HG03039 (cell line): ENCODE results near the gene MPO.

Experiments used
- ATAC-seq: cut with Tn5 transposase; IDR thresholded peaks from one replicate; pipeline ENCODE4 v1.9.1; 2021; ENCODE audit warnings: mild to moderate bottlenecking, moderate library complexity; ENCODE audit not compliant: unreplicated experiment

MPO gene

DNA sequence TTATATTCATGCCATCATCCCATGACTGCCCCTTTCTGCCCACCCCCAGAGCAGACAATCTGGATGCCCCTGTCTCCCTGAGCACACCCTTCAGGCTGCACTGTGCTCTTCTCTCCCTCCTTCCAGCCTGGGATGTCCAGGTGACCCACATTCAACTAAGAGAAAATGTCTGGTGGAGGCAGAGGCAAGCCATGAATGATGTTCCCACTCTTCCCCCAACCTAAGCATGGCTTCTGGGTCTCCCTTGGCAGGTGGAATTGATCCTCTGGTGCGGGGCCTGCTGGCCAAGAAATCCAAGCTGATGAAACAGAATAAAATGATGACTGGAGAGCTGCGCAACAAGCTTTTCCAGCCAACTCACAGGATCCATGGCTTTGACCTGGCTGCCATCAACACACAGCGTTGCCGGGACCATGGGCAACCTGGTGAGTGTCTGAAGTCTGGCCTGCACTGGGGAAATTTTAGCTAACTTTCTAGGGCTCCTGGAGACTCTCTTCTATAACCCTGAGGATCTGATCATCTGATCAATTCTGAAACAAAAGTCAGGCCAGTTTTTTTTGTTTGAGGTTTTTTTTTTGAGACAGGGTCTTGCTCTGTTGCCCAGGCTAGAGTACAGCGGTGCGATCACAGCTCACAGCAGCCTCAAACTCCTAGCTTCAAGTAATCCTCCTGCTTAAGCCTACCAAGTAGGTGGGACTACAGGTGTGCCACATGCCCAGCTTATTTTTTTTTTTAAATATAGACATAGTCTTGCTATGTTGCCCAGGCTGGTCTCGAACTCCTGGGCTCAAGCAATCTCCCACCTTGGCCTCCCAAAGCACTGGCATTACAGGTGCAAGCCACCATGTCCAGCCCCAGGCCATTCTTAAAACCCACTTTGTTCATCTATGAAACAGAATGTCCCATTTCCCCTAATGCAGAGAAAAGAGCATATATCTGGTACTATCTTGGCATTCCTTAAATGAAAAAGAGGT lies 14.5 kb downstream of the MPO start:
- ATAC-seq, result no peak

DNA sequence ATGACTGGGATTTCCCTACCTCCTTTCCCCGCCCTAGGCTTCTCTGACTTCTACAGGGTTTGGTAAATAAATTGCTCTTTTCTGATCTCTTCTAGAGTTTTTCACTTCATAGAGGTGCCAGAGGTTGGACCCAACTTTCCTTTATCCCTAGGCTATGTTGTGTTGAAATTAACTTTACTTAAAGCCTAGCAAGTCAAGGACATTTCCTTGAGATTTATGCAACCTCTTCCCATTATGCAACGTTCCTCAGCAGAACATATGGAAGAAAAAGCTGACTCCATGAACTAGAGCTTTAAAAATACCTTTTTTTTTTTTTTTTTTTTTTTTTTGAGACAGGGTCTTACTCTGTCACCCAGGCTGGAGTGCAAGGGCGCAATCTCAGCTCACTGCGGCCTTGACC lies 15.5 kb downstream of the MPO start:
- ATAC-seq, result no peak

GRCh38 chr17:58264407-58265103 lies 16.2 kb downstream of the MPO start:
- ATAC-seq, result no peak

GRCh38 chr17:58263773-58264172 lies 17.0 kb downstream of the MPO start:
- ATAC-seq, result no peak

GRCh38 chr17:58262149-58262548 lies 18.6 kb downstream of the MPO start:
- ATAC-seq, result no peak

GRCh38 chr17:58254803-58255202 lies 25.9 kb downstream of the MPO start:
- no peak for ATAC-seq

- ATAC-seq, result no peak
Measured at GRCh38 chr17:58253082-58253481, 27.7 kb downstream of the MPO start.

DNA sequence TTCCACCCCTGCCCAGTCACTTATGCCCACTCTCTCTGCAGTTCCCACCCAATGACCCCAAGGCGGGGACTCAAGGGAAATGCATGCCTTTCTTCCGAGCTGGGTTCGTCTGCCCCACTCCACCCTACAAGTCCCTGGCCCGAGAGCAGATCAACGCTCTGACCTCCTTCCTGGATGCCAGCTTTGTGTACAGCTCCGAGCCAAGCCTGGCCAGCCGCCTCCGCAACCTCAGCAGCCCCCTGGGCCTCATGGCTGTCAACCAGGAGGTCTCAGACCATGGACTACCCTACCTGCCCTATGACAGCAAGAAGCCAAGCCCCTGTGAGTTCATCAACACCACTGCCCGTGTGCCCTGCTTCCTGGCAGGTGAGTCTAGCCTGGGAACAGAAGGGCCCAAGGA lies 28.6 kb downstream of the MPO start:
- no peak for ATAC-seq

DNA sequence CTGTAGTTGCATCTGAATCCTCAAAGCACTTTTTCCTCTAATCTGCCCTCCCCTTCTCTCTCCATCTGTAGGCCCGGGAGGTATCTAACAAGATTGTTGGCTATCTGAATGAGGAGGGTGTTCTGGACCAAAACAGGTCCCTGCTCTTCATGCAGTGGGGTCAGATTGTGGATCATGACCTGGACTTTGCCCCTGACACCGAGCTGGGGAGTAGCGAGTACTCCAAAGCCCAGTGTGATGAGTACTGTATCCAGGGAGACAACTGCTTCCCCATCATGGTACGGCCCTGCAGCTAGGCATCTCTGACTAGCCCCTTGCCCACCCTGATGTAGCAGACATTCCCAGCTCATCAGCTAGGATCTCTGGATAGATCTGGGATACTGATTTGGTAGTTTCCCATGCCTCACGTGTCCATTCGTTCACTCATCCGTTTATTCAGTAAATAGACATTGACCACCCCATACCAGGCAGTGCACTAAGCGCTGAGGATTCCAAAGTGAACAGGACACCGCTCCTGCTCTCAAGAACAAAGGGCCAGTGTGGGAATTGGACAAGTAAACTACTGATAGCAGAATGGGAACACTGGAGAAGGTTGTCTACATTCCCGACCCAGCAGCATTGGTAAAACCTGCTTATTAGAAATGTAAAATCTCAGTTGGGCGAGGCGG lies 30.3 kb downstream of the MPO start:
- ATAC-seq, result no peak

DNA sequence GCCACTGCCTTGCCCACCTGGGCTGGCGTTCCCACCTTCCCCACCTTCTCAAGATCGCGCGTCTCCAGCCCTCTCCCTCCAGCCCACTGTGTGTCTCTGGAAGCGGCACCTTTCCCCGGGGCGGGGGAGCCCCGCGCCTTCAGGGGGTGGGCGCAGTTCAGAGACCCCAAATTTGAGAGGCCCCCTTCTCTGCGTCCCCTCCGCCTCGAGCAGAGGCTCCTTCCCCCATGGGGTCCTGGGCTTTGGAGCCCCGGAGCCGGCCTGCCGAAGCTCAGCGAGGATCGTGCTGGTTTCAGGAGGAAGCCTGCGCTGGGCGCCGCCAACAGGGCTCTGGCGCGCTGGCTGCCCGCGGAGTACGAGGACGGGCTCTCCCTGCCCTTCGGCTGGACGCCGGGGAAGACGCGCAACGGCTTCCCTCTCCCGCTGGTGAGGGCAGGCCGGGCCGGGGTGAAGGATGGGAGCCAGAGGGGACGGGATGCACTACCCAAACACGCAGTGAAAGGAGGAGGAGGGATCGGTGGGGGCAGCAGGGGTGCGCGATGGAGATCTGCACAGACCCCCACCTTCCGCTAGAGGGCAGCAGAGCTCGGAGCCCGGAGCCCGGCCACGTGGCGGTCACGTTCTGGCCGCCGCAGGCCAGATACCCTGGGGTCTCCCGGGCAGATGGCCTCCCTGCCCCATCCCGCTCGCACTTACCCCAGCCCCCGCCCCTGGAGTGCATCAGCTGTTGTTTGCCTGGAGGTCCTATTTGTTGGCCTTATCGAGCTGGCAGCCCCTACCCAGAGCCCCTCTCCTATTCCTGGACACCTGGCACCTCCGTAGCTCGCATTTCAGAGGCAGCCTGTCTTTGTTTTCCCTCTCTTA lies 31.2 kb downstream of the MPO start:
- peak; percentile 58 for ATAC-seq

- ATAC-seq, result no peak
Measured at GRCh38 chr17:58248955-58249269, 31.8 kb downstream of the MPO start.

GRCh38 chr17:58247511-58248363 lies 33.0 kb downstream of the MPO start:
- ATAC-seq, result no peak

DNA sequence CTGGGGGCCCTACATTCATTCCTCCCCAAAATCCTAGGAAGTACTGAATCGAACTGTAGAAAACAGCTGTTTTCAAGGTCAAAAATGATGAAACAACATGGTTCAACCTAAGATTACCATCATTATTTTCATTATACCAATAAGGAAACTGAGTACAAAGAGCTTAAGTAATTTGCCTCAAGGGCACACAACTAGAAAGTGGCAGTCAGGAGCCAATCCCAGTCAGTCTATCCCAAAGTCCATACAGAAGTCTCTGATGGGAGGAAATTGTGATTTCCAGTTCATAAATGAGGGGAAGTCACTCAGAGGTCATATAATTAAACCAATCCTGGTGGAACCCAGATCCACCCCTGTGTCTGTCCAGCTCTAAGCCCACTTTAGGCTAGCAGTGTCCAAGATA lies 34.0 kb downstream of the MPO start:
- ATAC-seq, result no peak

DNA sequence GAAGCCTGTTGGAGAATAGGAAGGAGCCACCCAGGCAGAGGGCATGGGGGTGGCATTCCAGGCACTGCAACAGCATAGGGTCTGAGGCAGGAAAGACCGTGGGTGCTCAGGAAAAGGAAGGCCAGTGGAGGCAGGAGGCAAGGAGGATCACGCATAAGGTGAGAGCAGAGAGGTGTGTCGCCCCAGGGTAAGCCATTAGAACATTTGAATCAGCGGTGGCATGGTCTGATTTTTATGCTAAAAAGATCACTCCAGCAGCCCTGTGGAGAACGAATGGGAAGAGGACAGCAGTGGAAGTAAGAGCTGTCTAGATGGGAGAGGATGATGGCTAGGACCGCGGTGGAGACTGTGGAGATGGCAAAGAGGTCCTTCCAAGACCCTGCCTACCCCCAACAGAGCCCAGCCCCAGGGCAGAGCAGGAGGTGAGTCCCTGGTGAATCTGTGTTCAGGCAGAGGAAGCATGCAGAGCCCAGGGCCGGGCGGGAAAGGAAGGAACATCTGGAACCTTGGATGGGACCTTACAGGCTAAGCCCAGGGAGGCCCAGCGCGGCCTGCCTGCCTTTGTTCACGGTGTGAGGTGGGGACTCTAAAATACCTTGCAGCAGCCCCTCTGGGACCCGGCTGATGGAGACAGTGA lies 34.5 kb downstream of the MPO start:
- ATAC-seq, result no peak

- ATAC-seq, result no peak
Measured at GRCh38 chr17:58245428-58246103, 35.2 kb downstream of the MPO start.

- no peak for ATAC-seq
Measured at GRCh38 chr17:58244963-58245362, 35.8 kb downstream of the MPO start.

- ATAC-seq, result no peak
Measured at GRCh38 chr17:58242171-58242784, 38.5 kb downstream of the MPO start.

DNA sequence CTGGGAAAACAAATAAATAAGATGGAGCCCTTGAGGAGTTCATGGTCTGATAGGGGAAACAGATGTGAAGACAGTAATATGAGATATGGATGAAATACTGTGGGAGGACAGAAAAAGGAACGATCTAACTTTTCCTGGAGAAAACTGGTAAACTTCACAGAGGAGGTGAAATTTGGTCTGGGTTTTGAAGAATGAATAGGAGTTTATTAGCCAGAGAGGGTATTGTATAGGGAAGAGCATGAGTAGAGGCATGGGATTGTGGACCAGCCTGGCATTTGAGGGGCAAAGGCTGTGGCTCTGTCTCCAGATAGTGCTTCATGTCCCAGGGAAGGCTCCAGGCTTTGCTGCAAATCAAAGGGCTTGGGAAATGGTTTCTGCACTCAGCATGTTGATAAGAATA lies 40.7 kb downstream of the MPO start:
- no peak for ATAC-seq
